Measurements from ENCODE around the gene UBL7.

- TF ChIP-seq, protein P1, sequence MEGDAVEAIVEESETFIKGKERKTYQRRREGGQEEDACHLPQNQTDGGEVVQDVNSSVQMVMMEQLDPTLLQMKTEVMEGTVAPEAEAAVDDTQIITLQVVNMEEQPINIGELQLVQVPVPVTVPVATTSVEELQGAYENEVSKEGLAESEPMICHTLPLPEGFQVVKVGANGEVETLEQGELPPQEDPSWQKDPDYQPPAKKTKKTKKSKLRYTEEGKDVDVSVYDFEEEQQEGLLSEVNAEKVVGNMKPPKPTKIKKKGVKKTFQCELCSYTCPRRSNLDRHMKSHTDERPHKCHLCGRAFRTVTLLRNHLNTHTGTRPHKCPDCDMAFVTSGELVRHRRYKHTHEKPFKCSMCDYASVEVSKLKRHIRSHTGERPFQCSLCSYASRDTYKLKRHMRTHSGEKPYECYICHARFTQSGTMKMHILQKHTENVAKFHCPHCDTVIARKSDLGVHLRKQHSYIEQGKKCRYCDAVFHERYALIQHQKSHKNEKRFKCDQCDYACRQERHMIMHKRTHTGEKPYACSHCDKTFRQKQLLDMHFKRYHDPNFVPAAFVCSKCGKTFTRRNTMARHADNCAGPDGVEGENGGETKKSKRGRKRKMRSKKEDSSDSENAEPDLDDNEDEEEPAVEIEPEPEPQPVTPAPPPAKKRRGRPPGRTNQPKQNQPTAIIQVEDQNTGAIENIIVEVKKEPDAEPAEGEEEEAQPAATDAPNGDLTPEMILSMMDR (conservative IDR thresholded peaks at IDR 0.05) = peak; percentile 46
- peak; percentile 49; the same call in 1 of the 2 replicates for TF ChIP-seq ZFX (IDR thresholded peaks at IDR 0.05)
These were observed at the start of gene UBL7 for GRCh38 chr15:74460871-74461846.
